Esophagus squamous epithelium (tissue), 4 donors: ENCODE data around the gene RIMS4.

ENCODE experiments used
- POLR2A ChIP-seq, 4 donors: fragments of 450-650 bp; IDR thresholded peaks; one replicate each; pipeline ENCODE4 v1.6.1; 2017; ENCODE audit warnings: antibody characterized with exemption in 4 of 4, mild to moderate bottlenecking in 4 of 4, moderate library complexity in 3 of 4
- TF ChIP-seq, protein P1 (sequence below), 6 experiments: fragments of 450-650 bp in 4 of 6; fragments of 200-600 bp in 2 of 6; sonication (generic) in 2 of 6; IDR thresholded peaks; one replicate each; pipeline ENCODE4 v1.5.1; 2016 to 2019; ENCODE audit warnings: antibody characterized with exemption in 6 of 6, mild to moderate bottlenecking in 4 of 6, moderate library complexity in 4 of 6

DNA sequence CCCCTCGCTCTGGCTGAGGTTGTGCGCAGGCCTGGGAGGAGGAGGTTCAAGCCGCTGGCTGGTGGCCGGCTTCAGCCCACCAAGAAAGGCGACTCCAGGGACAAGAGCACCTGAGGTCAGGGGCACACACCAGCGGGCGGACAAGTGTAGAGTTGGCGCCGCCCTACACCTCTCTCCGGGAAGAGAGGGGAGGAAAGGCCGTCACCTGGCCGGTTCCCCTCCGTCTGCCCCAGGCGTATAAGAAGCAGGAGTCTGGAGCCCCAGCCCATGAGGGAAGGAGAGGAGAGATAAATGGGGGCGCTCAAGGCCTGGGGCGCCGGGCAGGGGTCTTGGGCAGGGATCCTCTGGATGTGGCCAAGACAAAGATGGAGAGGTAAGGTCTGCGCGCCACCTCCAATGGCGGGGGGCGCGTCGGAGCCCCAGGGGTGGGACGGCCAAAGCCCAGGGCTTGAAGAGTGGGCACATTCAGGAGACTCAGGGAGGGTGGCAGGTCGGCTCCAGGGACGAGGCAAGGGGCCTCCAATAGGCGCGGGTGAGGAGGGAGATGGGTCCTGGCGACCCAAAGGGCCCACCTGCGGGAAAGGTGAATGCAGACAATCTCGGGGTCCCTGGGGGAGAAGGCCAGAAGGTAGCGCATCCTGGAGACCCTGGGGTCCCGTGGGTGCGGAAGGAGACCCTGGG, 826 bp downstream of the RIMS4 start:
- TF ChIP-seq, protein P1, sequence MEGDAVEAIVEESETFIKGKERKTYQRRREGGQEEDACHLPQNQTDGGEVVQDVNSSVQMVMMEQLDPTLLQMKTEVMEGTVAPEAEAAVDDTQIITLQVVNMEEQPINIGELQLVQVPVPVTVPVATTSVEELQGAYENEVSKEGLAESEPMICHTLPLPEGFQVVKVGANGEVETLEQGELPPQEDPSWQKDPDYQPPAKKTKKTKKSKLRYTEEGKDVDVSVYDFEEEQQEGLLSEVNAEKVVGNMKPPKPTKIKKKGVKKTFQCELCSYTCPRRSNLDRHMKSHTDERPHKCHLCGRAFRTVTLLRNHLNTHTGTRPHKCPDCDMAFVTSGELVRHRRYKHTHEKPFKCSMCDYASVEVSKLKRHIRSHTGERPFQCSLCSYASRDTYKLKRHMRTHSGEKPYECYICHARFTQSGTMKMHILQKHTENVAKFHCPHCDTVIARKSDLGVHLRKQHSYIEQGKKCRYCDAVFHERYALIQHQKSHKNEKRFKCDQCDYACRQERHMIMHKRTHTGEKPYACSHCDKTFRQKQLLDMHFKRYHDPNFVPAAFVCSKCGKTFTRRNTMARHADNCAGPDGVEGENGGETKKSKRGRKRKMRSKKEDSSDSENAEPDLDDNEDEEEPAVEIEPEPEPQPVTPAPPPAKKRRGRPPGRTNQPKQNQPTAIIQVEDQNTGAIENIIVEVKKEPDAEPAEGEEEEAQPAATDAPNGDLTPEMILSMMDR (IDR thresholded peaks at IDR 0.05), result no peak
- TF ChIP-seq POLR2A (IDR thresholded peaks at IDR 0.05), result no peak
